H1 (cell line): Measurements from ENCODE around the gene TSPAN17. TPM values are rescaled to one million over a fixed set of nuclear protein-coding genes. Genes with fewer than 3 reads are reported as not detected.
A peak's percentile ranks its signal among the peaks of the same experiment; 100 is the strongest.

ENCODE experiments used
- CTCF ChIA-PET: fragments of 300-600 bp; sonication (Branson Sonifier 250); formaldehyde crosslinking; loops from one replicate; lab custom pipeline; 2021; ENCODE audit not compliant: partially characterized antibody; lab: Charles Lee
- POLR2A ChIA-PET: fragments of 300-600 bp; sonication (Branson Sonifier 250); formaldehyde crosslinking; loops from one replicate; lab custom pipeline; 2021; ENCODE audit warnings: inconsistent platforms; ENCODE audit not compliant: partially characterized antibody; lab: Charles Lee
- DNase-seq, 2 experiments: peaks; one replicate each; pipeline versions ENCODE4 v3.0.0 to v3.0.0-alpha.2; 2010 to 2022; ENCODE audit warnings: low spot score in 2 of 2, low read depth in 1 of 2, mixed read lengths in 1 of 2
- FAIRE-seq: peaks from 2 replicates; lab custom pipeline; 2011; peaks lifted over from hg19 to GRCh38; lab: Jason Lieb, UNC
- H2AFZ ChIP-seq: 2 replicates; pipeline ENCODE4 v1.8.1; 2012; ENCODE audit warnings: low read length, inconsistent platforms
- H2AK5ac ChIP-seq: 2 replicates; pipeline ENCODE4 v1.6.1; 2013; ENCODE audit warnings: low read depth, low read length
- H2BK120ac ChIP-seq: replicated peaks from 2 replicates; pipeline ENCODE3; 2013; ENCODE audit warnings: low read depth, low read length, inconsistent platforms
- H2BK12ac ChIP-seq: 2 replicates; pipeline ENCODE4 v1.6.1; 2013; ENCODE audit warnings: low read depth, low read length
- H2BK15ac ChIP-seq: 2 replicates; pipeline ENCODE4 v1.6.1; 2013; ENCODE audit warnings: low read length
- H2BK20ac ChIP-seq: 2 replicates; pipeline ENCODE4 v1.6.1; 2013; ENCODE audit warnings: low read length
- H2BK5ac ChIP-seq: 2 replicates; pipeline ENCODE4 v1.6.1; 2013; ENCODE audit warnings: low read depth, low read length
- H3K14ac ChIP-seq: 2 replicates; pipeline ENCODE4 v1.6.1; 2013; ENCODE audit warnings: inconsistent platforms; ENCODE audit not compliant: insufficient read length
- H3K18ac ChIP-seq: 2 replicates; pipeline ENCODE4 v1.6.1; 2013; ENCODE audit warnings: low read length; ENCODE audit errors: extremely low read depth
- H3K23ac ChIP-seq: 2 replicates; pipeline ENCODE4 v1.6.1; 2013; ENCODE audit warnings: inconsistent platforms; ENCODE audit not compliant: insufficient read length
- H3K23me2 ChIP-seq: 2 replicates; pipeline ENCODE4 v1.6.1; 2013; ENCODE audit warnings: low read depth, low read length
- H3K27ac ChIP-seq: 2 replicates; pipeline ENCODE4 v1.6.1; 2011; ENCODE audit warnings: low read depth, low read length, inconsistent platforms
- H3K27me3 ChIP-seq, 4 experiments: replicated peaks in 1 of 4; 1 replicate in 1 of 4; 2 replicates in 3 of 4; pipeline versions ENCODE4 v1.6.1 to v1.8.1; 2011 to 2013; ENCODE audit warnings: low read length in 3 of 4, mild to moderate bottlenecking in 3 of 4, inconsistent platforms in 2 of 4, mixed read lengths in 2 of 4, moderate library complexity in 1 of 4; ENCODE audit not compliant: control insufficient read depth in 3 of 4, insufficient read depth in 3 of 4; ENCODE audit errors: extremely low read depth in 1 of 4
- H3K36me3 ChIP-seq, 4 experiments: 2 replicates each; pipeline versions ENCODE4 v1.6.1 to v1.8.1; 2011 to 2013; ENCODE audit warnings: mild to moderate bottlenecking in 4 of 4, low read length in 3 of 4, moderate library complexity in 2 of 4, control low read depth in 1 of 4, inconsistent platforms in 1 of 4; ENCODE audit not compliant: insufficient read depth in 4 of 4, control insufficient read depth in 2 of 4
- H3K4ac ChIP-seq: replicated peaks from 2 replicates; pipeline ENCODE3; 2013; ENCODE audit warnings: low read length, low read depth, mixed read lengths, inconsistent platforms; ENCODE audit not compliant: insufficient read length
- H3K4me1 ChIP-seq, 4 experiments: replicated peaks in 1 of 4; 1 replicate in 1 of 4; 2 replicates in 3 of 4; pipeline versions ENCODE4 v1.6.1 to v1.8.1; 2011 to 2013; ENCODE audit warnings: low read length in 3 of 4, inconsistent platforms in 2 of 4, mixed read lengths in 1 of 4; ENCODE audit not compliant: insufficient read depth in 4 of 4, control insufficient read depth in 3 of 4
- H3K4me2 ChIP-seq, 2 experiments: 2 replicates each; pipeline versions ENCODE4 v1.6.1 to v1.8.1; 2011 to 2013; ENCODE audit warnings: low read depth in 2 of 2, low read length in 2 of 2, control low read depth in 1 of 2, inconsistent platforms in 1 of 2, mild to moderate bottlenecking in 1 of 2; ENCODE audit not compliant: insufficient read depth in 1 of 2
- H3K4me3 ChIP-seq, 4 experiments: fragments of 200-600, 300-600 bp in 1 of 4; sonication (generic), shearing (Covaris generic), sonication (Bioruptor Twin) in 1 of 4; 2 replicates each; pipeline versions ENCODE4 v1.5.1 to v1.8.1; 2011 to 2016; ENCODE audit warnings: low read length in 4 of 4, low read depth in 3 of 4, control low read depth in 2 of 4, inconsistent platforms in 2 of 4, mild to moderate bottlenecking in 2 of 4, mixed read lengths in 1 of 4, moderate library complexity in 1 of 4; ENCODE audit not compliant: insufficient read depth in 2 of 4; ENCODE audit errors: extremely low read depth in 1 of 4
- H3K56ac ChIP-seq: replicated peaks from 2 replicates; pipeline ENCODE3; 2013; ENCODE audit warnings: low read depth, mild to moderate bottlenecking, mixed read lengths, low read length, inconsistent platforms; ENCODE audit not compliant: insufficient read length
- H3K79me1 ChIP-seq: 2 replicates; pipeline ENCODE4 v1.6.1; 2013; ENCODE audit warnings: low read depth, low read length, control low read depth
- H3K79me2 ChIP-seq, 2 experiments: 2 replicates each; pipeline versions ENCODE4 v1.6.1 to v1.8.1; 2012 to 2013; ENCODE audit warnings: low read length in 2 of 2, mild to moderate bottlenecking in 2 of 2, inconsistent platforms in 1 of 2; ENCODE audit not compliant: insufficient read depth in 2 of 2, control insufficient read depth in 1 of 2
- H3K9ac ChIP-seq, 4 experiments: replicated peaks in 1 of 4; 1 replicate in 1 of 4; 2 replicates in 3 of 4; pipeline versions ENCODE4 v1.6.1 to v1.8.1; 2011 to 2013; ENCODE audit warnings: low read depth in 3 of 4, low read length in 3 of 4, control low read depth in 2 of 4, mild to moderate bottlenecking in 2 of 4, moderate library complexity in 2 of 4, inconsistent platforms in 1 of 4; ENCODE audit errors: extremely low read depth in 1 of 4
- H3K9me3 ChIP-seq, 2 experiments: 2 replicates each; pipeline versions ENCODE4 v1.6.1 to v1.8.1; 2012 to 2013; ENCODE audit warnings: mild to moderate bottlenecking in 2 of 2, moderate library complexity in 2 of 2, control low read depth in 1 of 2, inconsistent platforms in 1 of 2, low read depth in 1 of 2, low read length in 1 of 2, mixed read lengths in 1 of 2; ENCODE audit not compliant: insufficient read depth in 2 of 2
- H4K20me1 ChIP-seq, 2 experiments: replicated peaks in 1 of 2; 2 replicates each; pipeline versions ENCODE3 to v1.8.1; 2011 to 2013; ENCODE audit warnings: inconsistent platforms in 2 of 2, low read length in 2 of 2, mild to moderate bottlenecking in 1 of 2; ENCODE audit not compliant: insufficient read depth in 2 of 2, control insufficient read depth in 1 of 2
- H4K5ac ChIP-seq: 2 replicates; pipeline ENCODE4 v1.6.1; 2013; ENCODE audit warnings: low read length, low read depth, mixed read lengths, inconsistent platforms; ENCODE audit not compliant: insufficient read length
- H4K8ac ChIP-seq: 2 replicates; pipeline ENCODE4 v1.8.0; 2013; ENCODE audit warnings: mild to moderate bottlenecking, moderate library complexity, low read length, inconsistent platforms; ENCODE audit not compliant: insufficient read depth; ENCODE audit errors: extremely low read depth
- H4K91ac ChIP-seq: replicated peaks from 2 replicates; pipeline ENCODE3; 2013; ENCODE audit warnings: low read length, mixed read lengths, inconsistent platforms; ENCODE audit not compliant: insufficient read length
- ASH2L ChIP-seq: fragments of 200-600, 300-600 bp; sonication (generic); IDR thresholded peaks from one replicate; pipeline ENCODE4 v1.7.1; 2017; ENCODE audit warnings: low read length
- BACH1 ChIP-seq: IDR thresholded peaks from 2 replicates; pipeline ENCODE4 v1.6.1; 2012; ENCODE audit warnings: low read length, improper control_type of control experiment
- BRCA1 ChIP-seq: IDR thresholded peaks from 2 replicates; pipeline ENCODE4 v1.6.1; 2012; ENCODE audit warnings: low read depth, low read length, improper control_type of control experiment
- CBX5 ChIP-seq: fragments of 300-800, 300-1000 bp; sonication (generic); IDR thresholded peaks from 2 replicates; pipeline ENCODE4 v1.7.1; 2016; ENCODE audit warnings: antibody characterized with exemption, low read length, low read depth
- CEBPB ChIP-seq: IDR thresholded peaks from 2 replicates; pipeline ENCODE4 v1.6.1; 2012; ENCODE audit warnings: low read depth, low read length
- EGR1 ChIP-seq: IDR thresholded peaks from 2 replicates; pipeline ENCODE4 v1.6.1; 2011; ENCODE audit warnings: low read depth, low read length, borderline replicate concordance
- JUND ChIP-seq: IDR thresholded peaks from 2 replicates; pipeline ENCODE4 v1.6.1; 2011; ENCODE audit warnings: mild to moderate bottlenecking, improper control_type of control experiment, low read length
- NANOG ChIP-seq: IDR thresholded peaks from 2 replicates; pipeline ENCODE4 v1.6.1; 2011; ENCODE audit warnings: low read length, low read depth, mild to moderate bottlenecking, inconsistent platforms; ENCODE audit not compliant: insufficient read depth, poor library complexity, severe bottlenecking
- SP2 ChIP-seq: IDR thresholded peaks from 2 replicates; pipeline ENCODE4 v1.6.1; 2012; ENCODE audit warnings: mild to moderate bottlenecking, low read length, inconsistent platforms
- TAF1 ChIP-seq: IDR thresholded peaks from 2 replicates; pipeline ENCODE4 v1.6.1; 2011; ENCODE audit warnings: mild to moderate bottlenecking, low read depth, low read length
- TBP ChIP-seq: IDR thresholded peaks from 2 replicates; pipeline ENCODE4 v1.6.1; 2011; ENCODE audit warnings: low read depth, low read length, improper control_type of control experiment
- TCF12 ChIP-seq: IDR thresholded peaks from 2 replicates; pipeline ENCODE4 v1.6.1; 2011; ENCODE audit warnings: low read depth, mild to moderate bottlenecking, low read length
- ZNF274 ChIP-seq: IDR thresholded peaks from 2 replicates; pipeline ENCODE4 v1.7.0; 2012; ENCODE audit warnings: low read length, borderline replicate concordance; ENCODE audit errors: extremely low read depth
- WGBS, 2 experiments: shearing (Covaris generic) in 1 of 2; methylation state at CpG; one replicate each; pipeline versions ENCODE4 v1.1.6 to v1.1.7; 2013 to 2015; ENCODE audit warnings: low lambda C conversion rate in 2 of 2, mixed read lengths in 2 of 2, inconsistent platforms in 1 of 2, low coverage in 1 of 2, missing lambda C conversion rate in 1 of 2; ENCODE audit not compliant: insufficient replicate concordance in 2 of 2, insufficient coverage in 1 of 2, insufficient read length in 1 of 2; ENCODE audit errors: extremely low coverage in 1 of 2, missing lambda C conversion rate in 1 of 2; 5-methylcytosine and 5-hydroxymethylcytosine counted together
- polyA plus RNA-seq, 7 experiments: library from polyadenylated mRNA; depleted of rRNA in 3 of 7; stranded (reverse) in 5 of 7; unstranded in 2 of 7; fragments of >200 nt in 5 of 7; fragments of 200-250 nt in 2 of 7; gene quantifications; 1 replicate in 5 of 7; 2 replicates in 1 of 7; 4 replicates in 1 of 7; pipeline versions ENCODE4 v1.2.1 to v1.2.3, GENCODE V29; 2011 to 2013; ENCODE audit warnings: missing spikeins in 2 of 7, mixed read lengths in 2 of 7
- total RNA-seq: library from RNA; stranded (reverse); fragmentation: NEBNext Ultra II Directional; extraction: Animal tissue kit (Norgen Biotek cat#: 25700); gene quantifications from 2 replicates; pipeline ENCODE4 v1.2.1, GENCODE V29; 2021
- TF ChIP-seq, protein P1 (sequence below): IDR thresholded peaks from 2 replicates; pipeline ENCODE4 v1.6.1; 2011; ENCODE audit warnings: low read depth, mild to moderate bottlenecking, low read length; ENCODE audit not compliant: insufficient read depth

TSPAN17 gene
- total and polyA plus RNA-seq, 2 of the 8 experiments (the other 6 are each of a cell fraction or from before 2014, with no cell fraction given) = 41.5 to 53.7 TPM

DNA sequence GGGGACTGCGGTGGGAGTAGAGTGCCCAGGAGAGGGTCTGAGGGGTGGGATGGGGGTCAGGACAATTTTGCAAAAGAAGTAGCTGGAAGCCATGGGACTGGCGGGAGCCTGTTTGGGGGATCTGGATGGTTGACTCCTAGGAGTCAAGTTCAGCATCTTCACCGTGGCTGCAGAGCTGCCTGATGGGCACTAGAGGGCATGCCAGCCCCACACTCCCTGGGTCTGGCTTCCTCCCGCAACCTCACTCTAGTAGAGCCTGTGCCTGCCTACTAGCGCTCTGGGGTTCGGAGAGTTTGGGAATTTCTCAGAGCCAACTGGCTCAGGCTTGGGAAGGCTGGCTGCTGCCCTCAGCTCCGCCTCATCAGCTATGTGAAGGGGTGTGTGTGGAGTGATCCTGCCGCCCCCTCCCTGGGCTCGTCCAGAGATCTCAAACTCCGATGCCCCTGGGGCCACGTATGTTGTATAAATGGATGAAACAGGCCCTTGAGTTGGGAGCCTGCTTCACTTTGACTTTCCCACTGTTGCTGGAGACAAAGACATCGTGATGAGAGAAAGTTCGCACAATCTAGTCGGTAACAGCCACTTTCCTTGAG lies 10.8 kb downstream of the TSPAN17 start:
- H3K18ac ChIP-seq = no peak overlapping the region
- no peak overlapping the region for H3K9ac ChIP-seq
- no peak overlapping the region for H4K8ac ChIP-seq
- H3K27ac ChIP-seq = no peak overlapping the region
- H3K56ac ChIP-seq = no peak overlapping the region
- no peaks in the 10 kb centered on the region for H3K79me1 ChIP-seq
- H3K4me2 ChIP-seq = no peak overlapping the region
- ChIA-PET CTCF (interaction anchor here (0.5 to 35.1 kb wide), 51 partner anchors 8 to 1327 kb away, joined by 3 to 859 read pairs (median 5); partner anchors contain the start of genes EIF4E1B, SNCB and TSPAN17), POLR2A (interaction anchor here (0.8 to 1.4 kb wide), 3 partner anchors 30 to 360 kb away, joined by 3 read pairs; no protein-coding TSS in a partner anchor)
- H4K20me1 ChIP-seq = peaks cover 0 to 7% of the 10 kb centered on the region in 2 experiments
- no peak overlapping the region for H2AK5ac ChIP-seq
- H3K9me3 ChIP-seq = no peaks in the 10 kb centered on the region
- no peak overlapping the region for H4K91ac ChIP-seq
- no peak overlapping the region for H2BK5ac ChIP-seq
- H2BK20ac ChIP-seq = no peak overlapping the region
- H3K79me2 ChIP-seq = no peaks in the 10 kb centered on the region
- H2BK120ac ChIP-seq = no peak overlapping the region
- FAIRE-seq (peak; percentile 69), DNase-seq (peak; percentile 54 to 83)
- H3K27me3 ChIP-seq = no peaks in the 10 kb centered on the region
- no peak overlapping the region for H3K14ac ChIP-seq
- no peak overlapping the region for H2AFZ ChIP-seq
- H3K4me1 ChIP-seq = peaks cover 0 to 3% (median 2%) of the 10 kb centered on the region in 4 experiments; a peak in 4 of 7 replicates
- no peak overlapping the region for H2BK12ac ChIP-seq
- H4K5ac ChIP-seq = no peak overlapping the region
- H2BK15ac ChIP-seq = peak overlapping the region; percentile 92
- peak overlapping the region; percentile 38 for H3K4ac ChIP-seq
- H3K4me3 ChIP-seq = no peak overlapping the region
- peaks cover 4% of the 10 kb centered on the region; the same call in 1 of the 2 replicates for H3K23me2 ChIP-seq
- H3K36me3 ChIP-seq = peaks cover 0 to 6% (median 0%) of the 10 kb centered on the region in 4 experiments; a peak in 3 of 8 replicates
- 59% methylated on average over 14 of the region's 14 CpGs; no CpG with 5 or more reads in 1 of the 2 experiments for WGBS, 2 experiments
- H3K23ac ChIP-seq = no peak overlapping the region
- no peak for TF ChIP-seq BACH1
- TF ChIP-seq JUND = no peak
- no peak for TF ChIP-seq BRCA1
- TF ChIP-seq, protein P1, sequence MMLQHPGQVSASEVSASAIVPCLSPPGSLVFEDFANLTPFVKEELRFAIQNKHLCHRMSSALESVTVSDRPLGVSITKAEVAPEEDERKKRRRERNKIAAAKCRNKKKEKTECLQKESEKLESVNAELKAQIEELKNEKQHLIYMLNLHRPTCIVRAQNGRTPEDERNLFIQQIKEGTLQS = no peak
- no peak for TF ChIP-seq TCF12
- TF ChIP-seq SP2 = no peak
- no peak for TF ChIP-seq NANOG
- TF ChIP-seq TBP = 0 out of 2 replicates have a peak, but pooled peaks have one; percentile 18
- no peak for TF ChIP-seq EGR1
- no peak for TF ChIP-seq TAF1
- TF ChIP-seq CEBPB = no peak
- TF ChIP-seq CBX5 = no peak
- no peak for TF ChIP-seq ASH2L
- TF ChIP-seq ZNF274 = no peak
